HCT116 (cell line): Measurements from ENCODE around the gene NALCN. TPM values are rescaled to one million over a fixed set of nuclear protein-coding genes. Genes with fewer than 3 reads are reported as not detected.

Source experiments
- ATAC-seq: fragments of 200-7000 bp; cut with Tn5 transposase; 2 replicates; pipeline ENCODE4 v1.9.1; 2020; ENCODE audit warnings: mild to moderate bottlenecking, moderate library complexity
- BruUV-seq: library from RNA; stranded (reverse); fragments of 400-500 nt; replicated peaks from 2 replicates; lab custom pipeline; 2021; lab: Mats Ljungman, UMichigan
- CTCF ChIA-PET: fragments of 300-600 bp; sonication (Branson Sonifier 250); formaldehyde crosslinking; loops from one replicate; lab custom pipeline; 2021; ENCODE audit warnings: antibody characterized with exemption; lab: Charles Lee
- POLR2A ChIA-PET: fragments of 300-600, 350-600 bp; sonication (Branson Sonifier 250); formaldehyde crosslinking; loops from one replicate; lab custom pipeline; 2021; ENCODE audit warnings: antibody characterized with exemption; lab: Charles Lee
- RAD21 ChIA-PET, 2 experiments: fragments of 300-600 bp; sonication (Branson Sonifier 250); formaldehyde crosslinking; loops; one replicate each; lab custom pipeline; 2023; ENCODE audit warnings: low total read pairs in 2 of 2; ENCODE audit not compliant: uncharacterized antibody in 2 of 2, unreplicated experiment in 2 of 2, low non-redundant PET in 1 of 2; lab: Charles Lee
- DNase-seq: peaks from one replicate; pipeline ENCODE4 v3.0.0-alpha.2; 2010; ENCODE audit warnings: low read depth, low spot score
- H2AFZ ChIP-seq: fragments of 200-600 bp; shearing (Covaris generic), sonication (generic); 2 replicates; pipeline ENCODE4 v1.6.1; 2017; ENCODE audit warnings: low read depth, mixed run types, mixed read lengths, antibody characterized with exemption, low read length; ENCODE audit not compliant: poor library complexity, severe bottlenecking
- H3K27ac ChIP-seq: 2 replicates; pipeline ENCODE4 v1.5.1; 2012; ENCODE audit warnings: low read depth, low read length
- H3K27me3 ChIP-seq: fragments of 200-600 bp; sonication (generic); 2 replicates; pipeline ENCODE4 v1.6.1; 2016; ENCODE audit warnings: mixed run types, low read length, mixed read lengths; ENCODE audit not compliant: insufficient read depth
- H3K36me3 ChIP-seq, 2 experiments: fragments of 200-500 bp in 1 of 2; fragments of 200-600 bp in 1 of 2; sonication (Bioruptor generic) in 1 of 2; sonication (generic) in 1 of 2; 2 replicates each; pipeline versions ENCODE4 v1.5.1 to v1.6.1; 2014 to 2016; ENCODE audit warnings: low read length in 2 of 2, inconsistent platforms in 1 of 2, mixed read lengths in 1 of 2, mixed run types in 1 of 2; ENCODE audit not compliant: insufficient read depth in 2 of 2, control insufficient read depth in 1 of 2
- H3K4me1 ChIP-seq, 2 experiments: fragments of 200-600 bp in 1 of 2; sonication (generic) in 1 of 2; 2 replicates each; pipeline versions ENCODE4 v1.5.1 to v1.6.1; 2012 to 2017; ENCODE audit warnings: low read length in 2 of 2, inconsistent platforms in 1 of 2, mild to moderate bottlenecking in 1 of 2, mixed read lengths in 1 of 2, mixed run types in 1 of 2, moderate library complexity in 1 of 2; ENCODE audit not compliant: insufficient read depth in 2 of 2, control insufficient read depth in 1 of 2
- H3K4me2 ChIP-seq: fragments of 200-600 bp; sonication (generic); 2 replicates; pipeline ENCODE4 v1.6.1; 2017; ENCODE audit warnings: mixed run types, low read length, mixed read lengths
- H3K4me3 ChIP-seq, 2 experiments: fragments of 200-600 bp in 1 of 2; sonication (generic) in 1 of 2; replicated peaks in 1 of 2; 2 replicates each; pipeline ENCODE4 v1.5.1; 2011 to 2016; ENCODE audit warnings: low read length in 2 of 2, control low read depth in 1 of 2, low read depth in 1 of 2, mild to moderate bottlenecking in 1 of 2, mixed read lengths in 1 of 2, mixed run types in 1 of 2
- H3K79me2 ChIP-seq: fragments of 200-600 bp; sonication (generic); 2 replicates; pipeline ENCODE4 v1.6.1; 2017; ENCODE audit warnings: mild to moderate bottlenecking, mixed run types, low read length, moderate library complexity, mixed read lengths; ENCODE audit not compliant: insufficient read depth
- H3K9ac ChIP-seq: fragments of 200-600 bp; sonication (generic); 2 replicates; pipeline ENCODE4 v1.6.1; 2016; ENCODE audit warnings: low read length, mixed read lengths
- H3K9me2 ChIP-seq: fragments of 200-600 bp; sonication (generic), shearing (Covaris generic); 2 replicates; pipeline ENCODE4 v1.6.1; 2017; ENCODE audit warnings: mixed run types, mild to moderate bottlenecking, moderate library complexity; ENCODE audit not compliant: insufficient read depth
- H3K9me3 ChIP-seq, 2 experiments: fragments of 200-500 bp in 1 of 2; fragments of 200-600 bp in 1 of 2; sonication (Bioruptor generic) in 1 of 2; sonication (generic) in 1 of 2; 2 replicates each; pipeline ENCODE4 v1.6.1; 2014 to 2017; ENCODE audit warnings: low read length in 2 of 2, mixed read lengths in 2 of 2, inconsistent platforms in 1 of 2, low read depth in 1 of 2, mild to moderate bottlenecking in 1 of 2, mixed run types in 1 of 2, moderate library complexity in 1 of 2; ENCODE audit not compliant: control insufficient read depth in 1 of 2, insufficient read depth in 1 of 2
- H4K20me1 ChIP-seq: fragments of 200-600 bp; sonication (generic), shearing (Covaris generic); 2 replicates; pipeline ENCODE4 v1.6.1; 2017; ENCODE audit warnings: mixed run types, mild to moderate bottlenecking, moderate library complexity; ENCODE audit not compliant: insufficient read depth
- ATF3 ChIP-seq: IDR thresholded peaks from 2 replicates; pipeline ENCODE4 v1.6.1; 2012
- CEBPB ChIP-seq: IDR thresholded peaks from 2 replicates; pipeline ENCODE4 v1.6.1; 2012; ENCODE audit warnings: low read depth
- CTCF ChIP-seq, 3 experiments: fragments of 200-600 bp in 1 of 3; sonication (generic) in 1 of 3; IDR thresholded peaks in 2 of 3; conservative IDR thresholded peaks in 1 of 3; 2 replicates each; pipeline ENCODE4 v1.5.1; 2012 to 2017; ENCODE audit warnings: low read depth in 2 of 3, low read length in 2 of 3, antibody characterized with exemption in 1 of 3, borderline replicate concordance in 1 of 3, control low read depth in 1 of 3, mild to moderate bottlenecking in 1 of 3, mixed read lengths in 1 of 3, mixed run types in 1 of 3, moderate library complexity in 1 of 3; ENCODE audit not compliant: insufficient read depth in 1 of 3
- EZH2 ChIP-seq: fragments of 200-600 bp; sonication (generic); IDR thresholded peaks from 2 replicates; pipeline ENCODE4 v1.6.1; 2017; ENCODE audit warnings: antibody characterized with exemption, mixed run types
- FOSL1 ChIP-seq: IDR thresholded peaks from 2 replicates; pipeline ENCODE4 v1.6.1; 2012; ENCODE audit warnings: low read depth
- POLR2A ChIP-seq: IDR thresholded peaks from 2 replicates; pipeline ENCODE4 v1.7.0; 2011; ENCODE audit warnings: borderline replicate concordance; ENCODE audit not compliant: insufficient read depth, insufficient read length; ENCODE audit errors: extremely low read depth
- RAD21 ChIP-seq: IDR thresholded peaks from 2 replicates; pipeline ENCODE4 v1.6.1; 2012; ENCODE audit warnings: low read depth, mild to moderate bottlenecking
- SP1 ChIP-seq: IDR thresholded peaks from 2 replicates; pipeline ENCODE4 v1.6.1; 2012; ENCODE audit warnings: low read depth
- TCF7L2 ChIP-seq: IDR thresholded peaks from 2 replicates; pipeline ENCODE4 v1.7.0; 2011; ENCODE audit warnings: borderline replicate concordance, inconsistent platforms; ENCODE audit not compliant: insufficient read depth, insufficient read length; ENCODE audit errors: extremely low read depth
- ZFX ChIP-seq: fragments of 450-650 bp; IDR thresholded peaks from 2 replicates; pipeline ENCODE4 v1.6.1; 2017
- intact Hi-C: fragments of 100-400 bp; cut with micrococcal nuclease; formaldehyde crosslinking; loops from 2 replicates; pipeline ENCODE4 v1.10.0; 2022
- total RNA-seq: library from RNA; stranded (reverse); gene quantifications from one replicate; pipeline ENCODE4 v1.2.1, GENCODE V29; 2021; ENCODE audit not compliant: unreplicated experiment
- TF ChIP-seq, protein P1 (sequence below): IDR thresholded peaks from 2 replicates; pipeline ENCODE4 v1.6.1; 2012; ENCODE audit warnings: low read depth

Gene NALCN
- total RNA-seq, 1 experiment from 2014 or later: not detected

GRCh38 chr13:101289764-101290163 is 126.5 kb downstream of the NALCN start:
- ATAC-seq (no peak), DNase-seq (no peak)
- no TSS peak for BruUV-seq
- ChIA-PET RAD21 (no interaction called here), CTCF (no interaction called here)
- Histone ChIP-seq H3K9me3 (peaks cover 0 to 9% of the 10 kb centered on the region in 2 experiments; a peak in 2 of 4 replicates), H4K20me1 (no peaks in the 10 kb centered on the region), H3K27me3 (no peaks in the 10 kb centered on the region), H3K9ac (no peak overlapping the region), H3K4me1 (no peaks in the 10 kb centered on the region)
- TF ChIP-seq EZH2: no peak
- no peak for TF ChIP-seq ATF3
- TF ChIP-seq CEBPB: no peak
- no peak for TF ChIP-seq SP1
- TF ChIP-seq RAD21: no peak
- no peak for TF ChIP-seq ZFX
- TF ChIP-seq POLR2A: no peak
- TF ChIP-seq TCF7L2: no peak
- no peak for TF ChIP-seq CTCF (IDR thresholded peaks at IDR 0.05 in 2 of 3, conservative IDR thresholded peaks at IDR 0.05 in 1 of 3; ENCODE audit: borderline replicate concordance in 1 of 3, insufficient read depth in 1 of 3, low read depth in 2 of 3, low read length in 2 of 3)
- no peak for TF ChIP-seq FOSL1
- TF ChIP-seq, protein P1, sequence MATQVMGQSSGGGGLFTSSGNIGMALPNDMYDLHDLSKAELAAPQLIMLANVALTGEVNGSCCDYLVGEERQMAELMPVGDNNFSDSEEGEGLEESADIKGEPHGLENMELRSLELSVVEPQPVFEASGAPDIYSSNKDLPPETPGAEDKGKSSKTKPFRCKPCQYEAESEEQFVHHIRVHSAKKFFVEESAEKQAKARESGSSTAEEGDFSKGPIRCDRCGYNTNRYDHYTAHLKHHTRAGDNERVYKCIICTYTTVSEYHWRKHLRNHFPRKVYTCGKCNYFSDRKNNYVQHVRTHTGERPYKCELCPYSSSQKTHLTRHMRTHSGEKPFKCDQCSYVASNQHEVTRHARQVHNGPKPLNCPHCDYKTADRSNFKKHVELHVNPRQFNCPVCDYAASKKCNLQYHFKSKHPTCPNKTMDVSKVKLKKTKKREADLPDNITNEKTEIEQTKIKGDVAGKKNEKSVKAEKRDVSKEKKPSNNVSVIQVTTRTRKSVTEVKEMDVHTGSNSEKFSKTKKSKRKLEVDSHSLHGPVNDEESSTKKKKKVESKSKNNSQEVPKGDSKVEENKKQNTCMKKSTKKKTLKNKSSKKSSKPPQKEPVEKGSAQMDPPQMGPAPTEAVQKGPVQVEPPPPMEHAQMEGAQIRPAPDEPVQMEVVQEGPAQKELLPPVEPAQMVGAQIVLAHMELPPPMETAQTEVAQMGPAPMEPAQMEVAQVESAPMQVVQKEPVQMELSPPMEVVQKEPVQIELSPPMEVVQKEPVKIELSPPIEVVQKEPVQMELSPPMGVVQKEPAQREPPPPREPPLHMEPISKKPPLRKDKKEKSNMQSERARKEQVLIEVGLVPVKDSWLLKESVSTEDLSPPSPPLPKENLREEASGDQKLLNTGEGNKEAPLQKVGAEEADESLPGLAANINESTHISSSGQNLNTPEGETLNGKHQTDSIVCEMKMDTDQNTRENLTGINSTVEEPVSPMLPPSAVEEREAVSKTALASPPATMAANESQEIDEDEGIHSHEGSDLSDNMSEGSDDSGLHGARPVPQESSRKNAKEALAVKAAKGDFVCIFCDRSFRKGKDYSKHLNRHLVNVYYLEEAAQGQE: no peak
- TF ChIP-seq, all 23 proteins: peak for 0
- no peaks in the 10 kb centered on the region for H3K9me2 ChIP-seq
- no peak overlapping the region for H3K4me2 ChIP-seq
- no peaks in the 10 kb centered on the region for H3K79me2 ChIP-seq
- H3K27ac ChIP-seq: no peak overlapping the region
- no peak overlapping the region for H3K4me3 ChIP-seq
- intact Hi-C loops: no loop called here
- H3K36me3 ChIP-seq: no peaks in the 10 kb centered on the region
- POLR2A ChIA-PET: no interaction called here
- no peak overlapping the region for H2AFZ ChIP-seq
